SK-N-SH (cell line): Measurements from ENCODE around the gene CPA4.

Source experiments
- CHD2 ChIP-seq: fragments of 150-350 bp; IDR thresholded peaks from 2 replicates; pipeline ENCODE4 v1.6.1; 2018; ENCODE audit warnings: low read length; ENCODE audit not compliant: partially characterized antibody
- EP300 ChIP-seq, 2 experiments: IDR thresholded peaks; 2 replicates each; pipeline versions ENCODE4 v1.4.0 to v1.6.1; 2012; ENCODE audit warnings: borderline replicate concordance in 1 of 2, low read depth in 1 of 2, low read length in 1 of 2
- FOXJ3 ChIP-seq: sonication (generic); formaldehyde crosslinking; IDR thresholded peaks from 2 replicates; pipeline ENCODE4 v1.5.1; 2020; ENCODE audit warnings: mild to moderate bottlenecking, missing genetic modification reagents
- JUND ChIP-seq: IDR thresholded peaks from 2 replicates; pipeline ENCODE4 v1.4.0; 2012
- MXI1 ChIP-seq: IDR thresholded peaks from 2 replicates; pipeline ENCODE4 v1.6.1; 2012; ENCODE audit warnings: mild to moderate bottlenecking, low read depth, low read length, improper control_type of control experiment
- NRF1 ChIP-seq: IDR thresholded peaks from 2 replicates; pipeline ENCODE4 v1.6.1; 2012; ENCODE audit warnings: low read depth, mild to moderate bottlenecking, low read length
- TAF1 ChIP-seq: IDR thresholded peaks from 2 replicates; pipeline ENCODE4 v1.6.1; 2012; ENCODE audit warnings: low read depth, mild to moderate bottlenecking, low read length, moderate library complexity, borderline replicate concordance
- YY1 ChIP-seq: IDR thresholded peaks from 2 replicates; pipeline ENCODE4 v1.4.0; 2012; ENCODE audit warnings: low read depth, mild to moderate bottlenecking
- TF ChIP-seq, protein P1 (sequence below): fragments of 200-600 bp; sonication (generic); IDR thresholded peaks from 2 replicates; pipeline ENCODE4 v1.6.1; 2017; ENCODE audit warnings: antibody characterized with exemption, mild to moderate bottlenecking, moderate library complexity
- TF ChIP-seq, protein P2 (sequence below): IDR thresholded peaks from 2 replicates; pipeline ENCODE4 v1.4.0; 2012; ENCODE audit warnings: low read depth, borderline replicate concordance

DNA sequence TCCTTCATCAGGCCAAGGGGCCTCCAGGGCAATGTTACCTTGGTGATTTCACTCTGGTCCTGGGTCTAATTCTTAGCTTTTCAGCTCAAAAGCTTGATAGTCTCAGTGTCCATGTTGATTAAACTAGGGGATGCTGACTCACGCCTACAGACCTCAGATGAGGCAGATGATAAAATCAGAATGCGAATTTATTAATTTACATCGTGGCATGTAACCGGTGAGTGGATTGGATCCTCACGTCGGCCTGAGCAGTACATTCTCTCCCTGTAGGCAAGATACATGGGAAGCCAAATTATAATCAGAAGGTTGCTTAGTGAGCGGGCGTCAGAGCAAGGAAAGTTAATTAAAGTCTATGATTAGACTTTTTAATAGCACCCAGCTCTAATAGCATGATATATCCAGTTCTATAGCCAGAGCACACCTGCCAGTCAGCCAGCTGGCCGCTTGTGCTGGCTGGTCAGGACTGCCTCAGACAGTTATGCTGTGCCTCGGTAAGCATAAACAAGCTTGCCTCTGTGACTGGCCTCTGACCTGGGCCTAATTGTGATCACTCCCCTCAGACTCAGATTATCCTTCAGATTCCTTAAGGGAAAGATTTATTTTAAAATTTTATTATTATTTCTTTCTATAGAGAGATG is 31.5 kb downstream of the CPA4 start:
- TF ChIP-seq, protein P1, sequence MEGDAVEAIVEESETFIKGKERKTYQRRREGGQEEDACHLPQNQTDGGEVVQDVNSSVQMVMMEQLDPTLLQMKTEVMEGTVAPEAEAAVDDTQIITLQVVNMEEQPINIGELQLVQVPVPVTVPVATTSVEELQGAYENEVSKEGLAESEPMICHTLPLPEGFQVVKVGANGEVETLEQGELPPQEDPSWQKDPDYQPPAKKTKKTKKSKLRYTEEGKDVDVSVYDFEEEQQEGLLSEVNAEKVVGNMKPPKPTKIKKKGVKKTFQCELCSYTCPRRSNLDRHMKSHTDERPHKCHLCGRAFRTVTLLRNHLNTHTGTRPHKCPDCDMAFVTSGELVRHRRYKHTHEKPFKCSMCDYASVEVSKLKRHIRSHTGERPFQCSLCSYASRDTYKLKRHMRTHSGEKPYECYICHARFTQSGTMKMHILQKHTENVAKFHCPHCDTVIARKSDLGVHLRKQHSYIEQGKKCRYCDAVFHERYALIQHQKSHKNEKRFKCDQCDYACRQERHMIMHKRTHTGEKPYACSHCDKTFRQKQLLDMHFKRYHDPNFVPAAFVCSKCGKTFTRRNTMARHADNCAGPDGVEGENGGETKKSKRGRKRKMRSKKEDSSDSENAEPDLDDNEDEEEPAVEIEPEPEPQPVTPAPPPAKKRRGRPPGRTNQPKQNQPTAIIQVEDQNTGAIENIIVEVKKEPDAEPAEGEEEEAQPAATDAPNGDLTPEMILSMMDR: no peak
- TF ChIP-seq YY1: peak; percentile 38; the same call in 1 of the 2 replicates
- peak; percentile 66 to 79; a peak in 3 of 4 replicates for TF ChIP-seq EP300 (IDR thresholded peaks at IDR 0.05; ENCODE audit: borderline replicate concordance in 1 of 2, low read depth in 1 of 2, low read length in 1 of 2)
- TF ChIP-seq JUND: peak; percentile 91
- TF ChIP-seq FOXJ3 (CRISPR knock-in tag): no peak
- TF ChIP-seq MXI1: no peak
- no peak for TF ChIP-seq TAF1
- no peak for TF ChIP-seq NRF1
- no peak for TF ChIP-seq CHD2
- TF ChIP-seq, protein P2, sequence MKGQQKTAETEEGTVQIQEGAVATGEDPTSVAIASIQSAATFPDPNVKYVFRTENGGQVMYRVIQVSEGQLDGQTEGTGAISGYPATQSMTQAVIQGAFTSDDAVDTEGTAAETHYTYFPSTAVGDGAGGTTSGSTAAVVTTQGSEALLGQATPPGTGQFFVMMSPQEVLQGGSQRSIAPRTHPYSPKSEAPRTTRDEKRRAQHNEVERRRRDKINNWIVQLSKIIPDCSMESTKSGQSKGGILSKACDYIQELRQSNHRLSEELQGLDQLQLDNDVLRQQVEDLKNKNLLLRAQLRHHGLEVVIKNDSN: no peak
